LoVo (cell line): ENCODE results near the gene E2F8.

ENCODE experiments used
- DNase-seq: peaks from one replicate; pipeline ENCODE4 v3.0.0-alpha.2; 2016; ENCODE audit warnings: low spot score

Gene E2F8

DNA sequence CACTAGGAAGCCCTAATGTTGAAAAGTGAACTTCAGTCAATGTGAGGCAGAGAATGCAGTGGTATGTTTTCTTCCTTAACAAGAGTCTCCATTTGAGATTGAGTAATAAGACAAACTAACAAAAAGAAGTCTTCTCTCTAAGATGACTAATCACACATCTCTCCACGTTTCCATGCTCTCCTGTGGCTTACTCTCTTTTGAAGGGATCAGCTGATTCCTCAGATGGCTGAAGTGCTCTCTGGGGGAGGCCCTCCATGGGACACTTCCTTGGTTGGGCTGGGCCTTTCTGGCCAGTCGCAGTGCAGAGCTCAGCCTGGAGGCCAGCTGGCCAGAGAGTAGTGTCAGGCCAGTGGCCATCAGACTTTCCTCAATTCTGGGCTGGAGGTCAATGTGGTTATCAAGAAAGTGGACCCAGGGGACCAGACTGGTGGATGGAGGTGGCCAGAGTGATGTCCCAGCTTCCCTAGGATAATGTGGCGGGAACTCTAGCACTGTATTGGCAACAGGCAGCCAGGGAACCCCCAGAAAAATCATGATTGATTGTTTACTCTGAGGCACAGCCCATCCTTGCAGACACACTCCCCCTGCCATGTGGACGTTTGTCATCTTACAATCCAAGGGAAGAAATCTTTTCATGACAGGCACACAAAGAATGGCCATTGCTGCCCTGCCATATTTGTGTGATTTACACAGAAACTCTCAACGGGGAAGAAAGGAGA is 53.5 kb downstream of the E2F8 start:
- no peak for DNase-seq

DNA sequence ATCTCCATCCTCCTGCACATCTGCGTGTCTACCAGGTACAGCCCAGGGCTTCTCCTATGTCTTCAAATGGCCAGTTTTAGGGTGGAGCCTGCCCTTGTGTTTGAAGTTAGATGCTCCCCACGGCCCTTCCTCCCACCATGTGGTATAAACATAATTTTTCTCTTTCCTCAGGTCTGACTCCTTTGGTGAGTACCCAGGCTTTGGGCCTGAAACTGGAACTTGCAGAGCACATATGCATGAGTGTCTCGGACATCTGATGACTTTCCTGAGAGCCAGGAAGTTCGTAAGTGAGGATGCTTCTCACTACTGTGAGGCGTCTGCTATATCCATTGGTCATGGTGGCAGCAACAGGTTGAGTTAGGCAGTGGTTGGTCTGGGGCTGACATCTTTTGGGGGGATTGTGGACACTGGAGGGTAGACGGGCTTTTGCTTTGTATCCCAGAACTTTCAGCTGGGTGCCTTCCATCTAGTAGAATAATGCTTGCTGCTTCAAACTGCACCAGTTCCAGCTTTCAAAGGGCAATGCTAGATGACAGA is 55.2 kb downstream of the E2F8 start:
- no peak for DNase-seq

DNA sequence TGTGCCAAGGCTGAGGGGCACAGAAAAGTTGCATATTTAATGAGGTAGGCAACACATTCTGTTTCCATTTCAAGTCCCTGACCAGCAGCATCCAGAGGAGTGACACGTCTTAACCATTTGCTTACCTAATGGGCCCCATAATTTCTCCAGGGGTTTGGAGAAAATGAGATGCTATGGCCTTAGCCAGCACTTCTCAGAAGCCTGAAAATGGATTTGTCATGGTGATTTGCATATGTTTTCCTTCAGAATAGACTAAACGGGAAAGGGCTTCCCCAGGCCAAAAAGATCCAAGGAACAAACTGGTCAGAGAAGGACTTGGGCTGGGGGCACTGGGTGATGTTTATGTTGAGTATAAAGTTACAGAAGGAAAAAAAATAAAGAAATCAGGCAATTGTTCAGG is 55.7 kb downstream of the E2F8 start:
- no peak for DNase-seq

GRCh38 chr11:19183646-19184045 is 57.1 kb downstream of the E2F8 start:
- DNase-seq, result no peak

DNA sequence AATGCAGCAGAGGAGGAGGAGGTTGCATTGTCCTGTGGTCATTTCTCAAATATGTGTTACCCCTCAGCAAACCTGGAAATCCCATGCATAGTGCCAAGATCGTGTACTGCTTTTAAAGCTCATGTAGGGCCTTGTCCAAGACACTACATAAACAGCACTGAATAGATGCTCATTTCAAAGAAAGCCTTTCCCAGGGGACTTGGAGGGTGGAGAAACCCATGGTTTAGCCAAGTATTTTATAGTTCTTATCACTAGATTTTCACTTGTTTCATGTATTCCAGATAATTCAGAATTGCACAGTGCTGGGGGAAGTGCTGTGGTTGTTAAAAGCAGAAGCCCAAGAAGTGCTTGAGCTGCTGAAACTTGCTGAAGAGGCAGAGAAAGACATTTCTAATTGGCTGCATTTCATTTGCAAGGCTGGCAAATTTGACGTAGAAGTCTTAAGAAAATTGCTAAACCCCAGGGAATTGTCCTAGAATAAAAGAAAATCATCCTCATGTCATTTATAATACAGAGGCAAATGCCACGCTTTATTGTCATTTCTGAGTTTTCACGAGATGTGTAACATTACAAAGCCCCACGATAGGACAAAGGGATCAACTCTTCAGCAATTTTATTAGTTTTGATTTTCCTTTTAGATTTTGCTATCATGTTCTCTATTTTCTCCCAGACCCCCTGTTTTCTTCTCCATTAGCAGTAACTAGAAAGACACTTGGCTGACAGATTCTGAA is 59.0 kb downstream of the E2F8 start:
- no peak for DNase-seq

- no peak for DNase-seq
Observed at GRCh38 chr11:19176629-19177186, 64.0 kb downstream of the E2F8 start.
